Measurements from ENCODE around the gene PDGFRA.
"Not testable (repeated sequence)": the region's sequence is repeated elsewhere in the genome, so short reads cannot be mapped to it uniquely, and the experiment has no call there.

PDGFRA gene

GRCh38 chr4:54231768-54232688, 2.9 kb downstream of the PDGFRA start:
- H3K27me3 ChIP-seq (replicated peaks in 2 of 5; ENCODE audit: control insufficient read depth in 4 of 5, insufficient read depth in 5 of 5, low read length in 4 of 5) = peaks cover 0 to 63% (median 46%) of the 10 kb centered on the region in 5 experiments
- no peak overlapping the region for H3K27ac ChIP-seq (ENCODE audit: insufficient read depth in 1 of 2, low read depth in 1 of 2, low read length in 2 of 2, poor library complexity in 1 of 2, severe bottlenecking in 2 of 2)
- peak in 2 of 3 donors; percentile 36 to 46 for DNase-seq
- ChIA-PET POLR2A (no interaction called here), CTCF (interaction anchor here (0.6 to 6.6 kb wide), 14 partner anchors 8 to 1247 kb away, joined by 3 to 76 read pairs (median 12); no protein-coding TSS in a partner anchor)
- peak overlapping the region; percentile 5 to 79 (median 65) for H3K4me3 ChIP-seq (ENCODE audit: control insufficient read depth in 1 of 7, extremely low read depth in 1 of 7, insufficient read depth in 4 of 7, low read depth in 2 of 7, low read length in 6 of 7)
- H3K9me3 ChIP-seq (ENCODE audit: control extremely low read depth in 1 of 5, control insufficient read depth in 4 of 5, insufficient read depth in 2 of 5, low read depth in 1 of 5, low read length in 4 of 5) = peaks cover 0 to 2% (median 0%) of the 10 kb centered on the region in 5 experiments
- H3K4me1 ChIP-seq (ENCODE audit: control extremely low read depth in 1 of 4, control insufficient read depth in 4 of 4, insufficient read depth in 4 of 4, low read length in 3 of 4) = peaks cover 0 to 62% (median 43%) of the 10 kb centered on the region in 4 experiments
- under 1% methylated on average over 37 of the region's 63 CpGs for WGBS (ENCODE audit: insufficient coverage)
- no peaks in the 10 kb centered on the region for H3K36me3 ChIP-seq (ENCODE audit: control insufficient read depth in 4 of 4, insufficient read depth in 4 of 4, low read length in 3 of 4)

GRCh38 chr4:54233277-54233696, 4.2 kb downstream of the PDGFRA start:
- peak; percentile 80 to 89 (median 88) for DNase-seq
- 0% methylated on average over 36 of the region's 43 CpGs for WGBS (ENCODE audit: insufficient coverage)
- H3K4me3 ChIP-seq (ENCODE audit: control insufficient read depth in 1 of 7, extremely low read depth in 1 of 7, insufficient read depth in 4 of 7, low read depth in 2 of 7, low read length in 6 of 7) = peak overlapping the region; percentile 30 to 79 (median 68)
- H3K27me3 ChIP-seq (replicated peaks in 2 of 5; ENCODE audit: control insufficient read depth in 4 of 5, insufficient read depth in 5 of 5, low read length in 4 of 5) = peaks cover 0 to 50% (median 33%) of the 10 kb centered on the region in 5 experiments
- no peak overlapping the region for H3K27ac ChIP-seq (ENCODE audit: insufficient read depth in 1 of 2, low read depth in 1 of 2, low read length in 2 of 2, poor library complexity in 1 of 2, severe bottlenecking in 2 of 2)
- ChIA-PET POLR2A (no interaction called here), CTCF (interaction anchor here (1.0 to 6.6 kb wide), 27 partner anchors 9 to 1683 kb away, joined by 3 to 76 read pairs (median 9); no protein-coding TSS in a partner anchor)
- no peaks in the 10 kb centered on the region for H3K36me3 ChIP-seq (ENCODE audit: control insufficient read depth in 4 of 4, insufficient read depth in 4 of 4, low read length in 3 of 4)
- H3K9me3 ChIP-seq (ENCODE audit: control extremely low read depth in 1 of 5, control insufficient read depth in 4 of 5, insufficient read depth in 2 of 5, low read depth in 1 of 5, low read length in 4 of 5) = no peaks in the 10 kb centered on the region
- peaks cover 0 to 50% (median 31%) of the 10 kb centered on the region in 4 experiments for H3K4me1 ChIP-seq (ENCODE audit: control extremely low read depth in 1 of 4, control insufficient read depth in 4 of 4, insufficient read depth in 4 of 4, low read length in 3 of 4)

GRCh38 chr4:54233697-54234496, 4.8 kb downstream of the PDGFRA start:
- peak; percentile 82 to 91 (median 88) for DNase-seq
- CTCF ChIA-PET = interaction anchor here (0.5 to 6.6 kb wide), 45 partner anchors 10 to 1858 kb away, joined by 3 to 76 read pairs (median 6); no protein-coding TSS in a partner anchor
- Histone ChIP-seq H3K4me1 (ENCODE audit: control extremely low read depth in 1 of 4, control insufficient read depth in 4 of 4, insufficient read depth in 4 of 4, low read length in 3 of 4) (peaks cover 0 to 44% (median 30%) of the 10 kb centered on the region in 4 experiments), H3K4me3 (ENCODE audit: control insufficient read depth in 1 of 7, extremely low read depth in 1 of 7, insufficient read depth in 4 of 7, low read depth in 2 of 7, low read length in 6 of 7) (peak overlapping the region; percentile 30 to 79 (median 62)), H3K9me3 (ENCODE audit: control extremely low read depth in 1 of 5, control insufficient read depth in 4 of 5, insufficient read depth in 2 of 5, low read depth in 1 of 5, low read length in 4 of 5) (no peaks in the 10 kb centered on the region), H3K36me3 (ENCODE audit: control insufficient read depth in 4 of 4, insufficient read depth in 4 of 4, low read length in 3 of 4) (no peaks in the 10 kb centered on the region), H3K27ac (ENCODE audit: insufficient read depth in 1 of 2, low read depth in 1 of 2, low read length in 2 of 2, poor library complexity in 1 of 2, severe bottlenecking in 2 of 2) (no peak overlapping the region), H3K27me3 (replicated peaks in 2 of 5; ENCODE audit: control insufficient read depth in 4 of 5, insufficient read depth in 5 of 5, low read length in 4 of 5) (peaks cover 0 to 44% (median 27%) of the 10 kb centered on the region in 5 experiments)
- 0% methylated on average over 41 of the region's 67 CpGs for WGBS (ENCODE audit: insufficient coverage)
- POLR2A ChIA-PET = no interaction called here

GRCh38 chr4:54234497-54235205, 5.6 kb downstream of the PDGFRA start:
- H3K4me1 ChIP-seq (ENCODE audit: control extremely low read depth in 1 of 4, control insufficient read depth in 4 of 4, insufficient read depth in 4 of 4, low read length in 3 of 4) = peaks cover 0 to 40% (median 30%) of the 10 kb centered on the region in 4 experiments
- CTCF ChIA-PET = interaction anchor here (0.7 to 6.6 kb wide), 42 partner anchors 9 to 1859 kb away, joined by 3 to 76 read pairs (median 6); no protein-coding TSS in a partner anchor
- no peaks in the 10 kb centered on the region for H3K9me3 ChIP-seq (ENCODE audit: control extremely low read depth in 1 of 5, control insufficient read depth in 4 of 5, insufficient read depth in 2 of 5, low read depth in 1 of 5, low read length in 4 of 5)
- POLR2A ChIA-PET = no interaction called here
- H3K36me3 ChIP-seq (ENCODE audit: control insufficient read depth in 4 of 4, insufficient read depth in 4 of 4, low read length in 3 of 4) = no peaks in the 10 kb centered on the region
- WGBS (ENCODE audit: insufficient coverage) = 32% methylated on average over 8 of the region's 10 CpGs
- peak overlapping the region in 2 of 7 experiments; percentile 62 to 79 for H3K4me3 ChIP-seq (ENCODE audit: control insufficient read depth in 1 of 7, extremely low read depth in 1 of 7, insufficient read depth in 4 of 7, low read depth in 2 of 7, low read length in 6 of 7)
- H3K27me3 ChIP-seq (replicated peaks in 2 of 5; ENCODE audit: control insufficient read depth in 4 of 5, insufficient read depth in 5 of 5, low read length in 4 of 5) = peaks cover 0 to 37% (median 23%) of the 10 kb centered on the region in 5 experiments
- DNase-seq = peak in 2 of 3 donors; percentile 74
- no peak overlapping the region for H3K27ac ChIP-seq (ENCODE audit: insufficient read depth in 1 of 2, low read depth in 1 of 2, low read length in 2 of 2, poor library complexity in 1 of 2, severe bottlenecking in 2 of 2)

GRCh38 chr4:54236316-54236715, 7.2 kb downstream of the PDGFRA start:
- WGBS (ENCODE audit: insufficient coverage) = 95% methylated on average over 7 of the region's 7 CpGs
- H3K4me3 ChIP-seq (ENCODE audit: control insufficient read depth in 1 of 7, extremely low read depth in 1 of 7, insufficient read depth in 4 of 7, low read depth in 2 of 7, low read length in 6 of 7); H3K27ac ChIP-seq (ENCODE audit: insufficient read depth in 1 of 2, low read depth in 1 of 2, low read length in 2 of 2, poor library complexity in 1 of 2, severe bottlenecking in 2 of 2); H3K36me3 ChIP-seq (ENCODE audit: control insufficient read depth in 4 of 4, insufficient read depth in 4 of 4, low read length in 3 of 4); H3K9me3 ChIP-seq (ENCODE audit: control extremely low read depth in 1 of 5, control insufficient read depth in 4 of 5, insufficient read depth in 2 of 5, low read depth in 1 of 5, low read length in 4 of 5); DNase-seq; POLR2A ChIA-PET: not testable (repeated sequence)
- CTCF ChIA-PET = interaction anchor here (1.3 to 6.6 kb wide), 2 partner anchors 306 to 1220 kb away, joined by 3 to 61 read pairs; no protein-coding TSS in a partner anchor
- peaks cover 0 to 20% (median 10%) of the 10 kb centered on the region in 5 experiments for H3K27me3 ChIP-seq (replicated peaks in 2 of 5; ENCODE audit: control insufficient read depth in 4 of 5, insufficient read depth in 5 of 5, low read length in 4 of 5)
- H3K4me1 ChIP-seq (ENCODE audit: control extremely low read depth in 1 of 4, control insufficient read depth in 4 of 4, insufficient read depth in 4 of 4, low read length in 3 of 4) = peaks cover 0 to 26% (median 22%) of the 10 kb centered on the region in 4 experiments

- no peak overlapping the region for H3K27ac ChIP-seq (ENCODE audit: insufficient read depth in 1 of 2, low read depth in 1 of 2, low read length in 2 of 2, poor library complexity in 1 of 2, severe bottlenecking in 2 of 2)
- CTCF ChIA-PET = no interaction called here
These were observed 8.7 kb downstream of the PDGFRA start for GRCh38 chr4:54237770-54238169.

More at GRCh38 chr4:54237770-54238169, 8.7 kb downstream of the PDGFRA start:
- no peaks in the 10 kb centered on the region for H3K36me3 ChIP-seq (ENCODE audit: control insufficient read depth in 4 of 4, insufficient read depth in 4 of 4, low read length in 3 of 4)
- no peak for DNase-seq
- H3K9me3 ChIP-seq (ENCODE audit: control extremely low read depth in 1 of 5, control insufficient read depth in 4 of 5, insufficient read depth in 2 of 5, low read depth in 1 of 5, low read length in 4 of 5) = peaks cover 0 to 16% (median 5%) of the 10 kb centered on the region in 5 experiments
- peaks cover 0 to 7% (median 0%) of the 10 kb centered on the region in 5 experiments for H3K27me3 ChIP-seq (replicated peaks in 2 of 5; ENCODE audit: control insufficient read depth in 4 of 5, insufficient read depth in 5 of 5, low read length in 4 of 5)
- 100% methylated on average over 1 of the region's 2 CpGs for WGBS (ENCODE audit: insufficient coverage)
- POLR2A ChIA-PET = no interaction called here
- H3K4me1 ChIP-seq (ENCODE audit: control extremely low read depth in 1 of 4, control insufficient read depth in 4 of 4, insufficient read depth in 4 of 4, low read length in 3 of 4) = peaks cover 0 to 14% (median 10%) of the 10 kb centered on the region in 4 experiments
- no peak overlapping the region for H3K4me3 ChIP-seq (ENCODE audit: control insufficient read depth in 1 of 7, extremely low read depth in 1 of 7, insufficient read depth in 4 of 7, low read depth in 2 of 7, low read length in 6 of 7)

Data from common myeloid progenitor, CD34-positive (primary cell).